Right hindlimb (tissue), 1 donor: ENCODE results near the gene NOC3L.

ENCODE experiments used
- DNase-seq: peaks from one replicate; pipeline ENCODE4 v3.0.0-alpha.2; 2018

NOC3L gene

DNA sequence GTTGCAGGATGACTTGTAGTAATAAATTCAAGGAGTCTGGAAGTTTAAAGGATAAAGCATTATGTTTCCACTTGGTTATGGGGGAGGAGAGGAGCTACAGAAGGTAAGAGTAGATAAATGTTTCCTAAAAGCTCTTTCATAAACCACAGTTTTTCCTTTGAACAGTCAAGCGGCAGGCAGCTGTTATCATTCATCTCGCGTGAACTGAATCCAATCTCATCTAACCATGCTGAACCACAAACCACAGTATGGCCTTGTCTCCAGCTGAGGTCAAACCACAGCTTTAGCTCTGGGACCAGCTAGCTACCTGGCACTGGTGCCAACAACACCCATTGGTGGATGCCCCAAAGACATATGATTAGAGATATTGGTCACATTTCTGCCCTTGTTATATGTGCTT lies 63.3 kb downstream of the NOC3L start:
- no peak for DNase-seq

- DNase-seq, result no peak
Observed at GRCh38 chr10:94294168-94294567, 68.6 kb downstream of the NOC3L start.

DNA sequence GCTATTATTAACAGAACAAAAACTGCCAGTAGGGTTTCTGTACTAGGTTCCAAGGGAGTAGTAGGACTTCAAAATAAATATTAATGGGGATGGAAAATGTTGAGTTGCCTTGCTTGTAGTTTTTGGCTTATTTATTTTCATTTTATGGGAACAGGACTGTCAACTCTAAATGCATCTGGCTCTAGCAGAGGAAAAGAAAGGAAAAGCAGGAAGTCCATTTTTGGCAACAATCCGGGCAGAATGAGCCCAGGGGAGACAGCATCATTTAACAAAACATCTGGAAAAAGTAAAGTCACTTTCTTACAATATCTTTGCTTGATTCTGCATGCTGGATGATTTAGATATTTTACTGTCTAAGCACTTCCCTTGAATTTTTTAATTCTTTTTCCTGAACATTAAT lies 69.4 kb downstream of the NOC3L start:
- DNase-seq, result peak; percentile 91

DNA sequence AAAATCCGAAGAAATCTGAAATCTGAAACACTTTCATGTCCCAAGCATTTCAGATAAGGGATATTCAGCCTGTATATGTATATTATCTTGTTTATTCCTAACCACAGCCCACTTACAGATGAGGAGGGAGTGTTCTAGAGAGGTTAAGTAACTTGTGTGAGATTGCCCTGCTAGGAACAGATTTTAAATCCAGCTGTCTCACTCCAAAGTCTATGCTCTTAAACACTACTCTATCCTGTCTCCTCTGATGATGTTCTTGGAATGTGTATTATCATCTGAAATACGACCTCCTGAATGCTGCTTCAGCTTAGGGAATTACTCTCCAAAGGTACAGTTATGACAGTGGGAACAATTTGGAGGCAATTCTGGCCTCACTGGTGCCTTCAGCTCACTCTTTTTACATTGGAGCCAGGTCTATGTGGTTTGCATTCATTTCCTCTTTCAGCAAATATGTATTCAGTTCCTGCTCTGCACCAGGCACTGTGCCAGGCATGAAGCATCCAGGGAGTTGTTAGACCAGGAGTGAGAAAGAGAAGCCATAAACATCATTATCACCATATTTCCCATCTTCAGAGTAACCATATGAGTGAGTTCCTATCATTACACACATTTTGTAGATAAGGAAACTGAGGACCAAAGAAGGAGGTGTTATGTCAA lies 70.2 kb downstream of the NOC3L start:
- DNase-seq, result peak; percentile 91

DNA sequence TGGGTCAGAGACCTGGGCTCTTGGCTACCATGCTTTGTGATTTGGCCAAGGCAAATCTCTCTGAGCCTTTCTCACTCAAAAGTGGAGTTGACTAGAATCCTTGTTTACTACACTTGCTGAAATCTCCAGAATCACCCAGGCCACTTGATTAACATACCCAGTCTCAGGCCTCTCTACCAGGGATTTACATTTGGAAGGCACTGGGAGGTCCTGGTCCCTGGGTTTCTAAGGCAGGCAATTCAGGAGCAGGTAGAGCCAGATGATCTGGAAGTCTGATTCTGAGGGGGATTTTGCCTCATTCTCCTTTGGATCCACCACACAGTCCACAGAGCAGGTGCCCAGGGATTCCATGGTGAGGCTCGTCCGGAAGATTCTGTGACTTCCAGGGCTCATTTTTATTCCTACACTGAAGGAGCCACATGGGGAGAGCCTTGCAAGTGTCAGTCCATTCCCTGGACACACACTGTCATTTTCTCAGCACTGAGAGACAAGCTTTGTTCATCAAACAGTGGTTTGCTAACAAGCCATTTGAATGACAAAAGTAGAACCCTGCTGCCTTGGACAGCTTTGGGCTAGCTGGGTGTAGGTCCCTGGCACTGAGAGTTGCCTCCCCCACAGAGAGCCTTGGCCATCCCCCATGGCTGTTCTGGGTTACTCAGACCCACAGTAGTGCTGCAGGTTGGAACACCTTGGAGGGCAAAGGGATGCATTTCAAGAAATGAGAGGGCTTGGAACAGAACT lies 74.2 kb downstream of the NOC3L start:
- no peak for DNase-seq

DNA sequence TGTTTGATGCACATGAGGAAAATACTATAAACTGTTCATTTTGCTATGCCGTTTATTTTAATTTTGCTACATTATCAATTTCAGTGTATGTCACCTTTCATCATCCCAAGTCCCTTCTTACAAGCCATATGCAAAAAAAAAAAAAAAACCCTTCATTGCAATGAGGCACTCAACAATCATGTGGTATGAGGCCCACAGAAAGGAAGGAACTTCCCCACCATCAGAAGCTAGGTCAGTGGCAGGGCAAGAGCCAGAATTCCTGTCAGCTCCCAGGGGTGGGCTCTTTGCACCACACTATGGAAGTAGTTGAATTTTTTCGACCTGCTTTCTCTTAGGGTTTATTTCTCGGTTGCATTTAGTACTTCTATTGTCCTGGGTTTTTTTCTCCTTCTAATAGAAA lies 75.4 kb downstream of the NOC3L start:
- DNase-seq, result peak; percentile 54

DNA sequence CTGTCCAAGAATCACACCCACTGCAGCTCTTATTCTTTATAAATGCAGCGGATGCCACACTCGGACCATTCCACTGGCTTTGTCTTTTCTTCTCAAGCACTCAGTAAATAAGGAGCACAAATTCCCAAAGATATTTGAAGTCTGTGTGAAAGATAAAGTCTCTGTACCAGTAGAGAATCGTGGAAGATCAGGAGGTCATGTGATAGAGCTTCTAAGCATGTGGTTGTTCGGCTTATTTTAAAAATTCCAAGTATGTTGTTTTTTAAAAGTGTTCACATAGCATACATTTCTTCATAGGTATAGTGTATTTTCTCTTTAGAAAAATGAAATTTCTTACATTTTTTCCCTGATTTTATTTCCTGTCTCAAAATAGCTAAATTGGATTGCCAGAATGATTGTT lies 75.8 kb downstream of the NOC3L start:
- no peak for DNase-seq

GRCh38 chr10:94285271-94285670 lies 77.5 kb downstream of the NOC3L start:
- no peak for DNase-seq
